Measurements from ENCODE around the gene PCBP3. TPM values are rescaled to one million over a fixed set of nuclear protein-coding genes. Genes with fewer than 3 reads are reported as not detected.

Gene PCBP3
- total and polyA plus RNA-seq, 2 donors (not counting 3 experiments of a cell fraction or from before 2014, with no cell fraction given) = 0.06 to 1.1 TPM

GRCh38 chr21:45718413-45718812 lies 74.9 kb downstream of the PCBP3 start:
- TF ChIP-seq JUN (IDR thresholded peaks at IDR 0.05; ENCODE audit: borderline replicate concordance, insufficient read depth, insufficient read length, low read depth) (no peak), POLR2A (IDR thresholded peaks at IDR 0.05; ENCODE audit: low read depth, low read length) (no peak)
- Histone ChIP-seq H3K4me3 (replicated peaks in 1 of 3; ENCODE audit: insufficient read depth in 1 of 3, low read depth in 1 of 3, low read length in 3 of 3) (no peak overlapping the region), H3K9ac (replicated peaks; ENCODE audit: extremely low read depth, insufficient read depth, low read length) (no peak overlapping the region), H3K4me1 (ENCODE audit: control insufficient read depth, extremely low read depth, insufficient read depth, low read length) (no peaks in the 10 kb centered on the region), H3K27ac (ENCODE audit: insufficient read depth, low read depth, low read length) (no peak overlapping the region), H4K20me1 (replicated peaks; ENCODE audit: control insufficient read depth, extremely low read depth, insufficient read depth, low read length) (no peaks in the 10 kb centered on the region), H3K4me2 (ENCODE audit: insufficient read depth, low read length) (no peak overlapping the region), H3K9me1 (replicated peaks; ENCODE audit: control insufficient read depth, extremely low read depth, insufficient read depth, low read length) (no peaks in the 10 kb centered on the region), H3K9me3 (replicated peaks; ENCODE audit: control insufficient read depth, insufficient read depth, low read length) (no peaks in the 10 kb centered on the region), H3K79me2 (ENCODE audit: control insufficient read depth, insufficient read depth, low read length) (no peaks in the 10 kb centered on the region), H3K27me3 (ENCODE audit: control insufficient read depth in 2 of 2, insufficient read depth in 2 of 2, low read length in 2 of 2) (peaks cover 3 to 7% of the 10 kb centered on the region in 2 experiments), H2AFZ (ENCODE audit: low read depth, low read length) (no peak overlapping the region), H3K36me3 (ENCODE audit: control insufficient read depth in 2 of 2, extremely low read depth in 1 of 2, insufficient read depth in 2 of 2, low read length in 2 of 2) (no peaks in the 10 kb centered on the region)
- ChIA-PET POLR2A (no interaction called here), CTCF (no interaction called here)
- intact Hi-C loops (cut with micrococcal nuclease) = no loop called here
- FAIRE-seq (no peak), DNase-seq (ENCODE audit: low read depth, low spot score) (no peak)
- dilution Hi-C loops (cut with MboI; ENCODE audit: extremely low pct_ligation_motif_present, low sequenced_read_pairs) = no loop called here
- no TSS peak for BruUV-seq (replicated peaks)

DNA sequence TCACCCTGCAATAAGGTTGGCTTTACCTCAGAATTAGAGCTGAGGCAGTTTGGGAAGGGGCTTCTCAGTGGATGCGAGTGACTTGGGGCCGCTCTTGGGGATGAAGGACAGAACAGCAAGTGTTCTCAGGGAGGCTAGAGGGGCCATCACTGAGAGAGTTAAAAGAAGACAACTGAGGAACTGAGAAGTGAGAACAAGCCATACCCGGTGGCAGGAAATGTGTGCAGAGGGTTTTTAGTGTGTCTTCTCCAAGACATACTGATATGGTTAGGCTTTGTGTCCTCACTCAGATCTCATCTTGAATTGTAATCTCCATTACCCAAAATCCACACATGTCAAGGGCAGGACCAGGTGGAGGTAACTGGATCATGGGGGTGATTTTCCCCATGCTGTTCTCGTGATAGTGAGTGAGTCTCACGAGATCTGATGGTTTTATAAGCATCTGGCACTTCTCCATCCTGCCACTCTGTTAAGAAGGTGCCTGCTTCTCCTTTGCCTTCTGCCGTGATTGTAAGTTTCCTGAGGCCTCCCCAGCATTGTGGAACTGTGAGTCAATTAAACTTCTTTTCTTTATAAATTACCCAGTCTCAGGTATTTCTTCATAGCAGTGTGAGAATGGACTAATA lies 75.8 kb downstream of the PCBP3 start:
- Histone ChIP-seq H3K9me3 (replicated peaks; ENCODE audit: control insufficient read depth, insufficient read depth, low read length) (no peaks in the 10 kb centered on the region), H4K20me1 (replicated peaks; ENCODE audit: control insufficient read depth, extremely low read depth, insufficient read depth, low read length) (no peaks in the 10 kb centered on the region), H2AFZ (ENCODE audit: low read depth, low read length) (no peak overlapping the region), H3K27me3 (ENCODE audit: control insufficient read depth in 2 of 2, insufficient read depth in 2 of 2, low read length in 2 of 2) (peaks cover 3 to 7% of the 10 kb centered on the region in 2 experiments), H3K4me1 (ENCODE audit: control insufficient read depth, extremely low read depth, insufficient read depth, low read length) (no peaks in the 10 kb centered on the region), H3K36me3 (ENCODE audit: control insufficient read depth in 2 of 2, extremely low read depth in 1 of 2, insufficient read depth in 2 of 2, low read length in 2 of 2) (no peaks in the 10 kb centered on the region), H3K9me1 (replicated peaks; ENCODE audit: control insufficient read depth, extremely low read depth, insufficient read depth, low read length) (no peaks in the 10 kb centered on the region), H3K79me2 (ENCODE audit: control insufficient read depth, insufficient read depth, low read length) (no peaks in the 10 kb centered on the region), H3K9ac (replicated peaks; ENCODE audit: extremely low read depth, insufficient read depth, low read length) (no peak overlapping the region), H3K27ac (ENCODE audit: insufficient read depth, low read depth, low read length) (no peak overlapping the region), H3K4me3 (replicated peaks in 1 of 3; ENCODE audit: insufficient read depth in 1 of 3, low read depth in 1 of 3, low read length in 3 of 3) (no peak overlapping the region), H3K4me2 (ENCODE audit: insufficient read depth, low read length) (no peak overlapping the region)
- FAIRE-seq (no peak), DNase-seq (ENCODE audit: low read depth, low spot score) (no peak)
- TF ChIP-seq EZH2 (IDR thresholded peaks at IDR 0.05; ENCODE audit: borderline replicate concordance, low read depth, low read length, severe bottlenecking) (no peak), FOS (IDR thresholded peaks at IDR 0.05; ENCODE audit: borderline replicate concordance, insufficient read depth, low read length) (no peak), JUN (IDR thresholded peaks at IDR 0.05; ENCODE audit: borderline replicate concordance, insufficient read depth, insufficient read length, low read depth) (no peak), CTCF (IDR thresholded peaks at IDR 0.05; ENCODE audit: extremely low read depth in 1 of 2, insufficient read depth in 1 of 2, low read depth in 1 of 2, low read length in 2 of 2) (no peak), MYC (IDR thresholded peaks at IDR 0.05; ENCODE audit: low read depth, low read length) (no peak), POLR2AphosphoS5 (IDR thresholded peaks at IDR 0.05; ENCODE audit: insufficient read depth, low read depth, low read length) (no peak), MAX (IDR thresholded peaks at IDR 0.05; ENCODE audit: insufficient read depth, insufficient read length) (no peak), POLR2A (IDR thresholded peaks at IDR 0.05; ENCODE audit: low read depth, low read length) (no peak), GATA2 (IDR thresholded peaks at IDR 0.05; ENCODE audit: insufficient read depth, insufficient read length, low read depth, low read length) (no peak)
- BruUV-seq (replicated peaks) = no TSS peak
- dilution Hi-C loops (cut with MboI; ENCODE audit: extremely low pct_ligation_motif_present, low sequenced_read_pairs) = no loop called here
- ChIA-PET POLR2A (no interaction called here), CTCF (no interaction called here)
- intact Hi-C loops (cut with micrococcal nuclease) = no loop called here

All from endothelial cell of umbilical vein (primary cell).